A549 (cell line): Measurements from ENCODE around the gene GHR.

Source experiments
- CHD2 ChIP-seq: fragments of 150-350 bp; IDR thresholded peaks from 2 replicates; pipeline ENCODE4 v1.6.1; 2014; ENCODE audit warnings: low read length; ENCODE audit not compliant: partially characterized antibody
- EP300 ChIP-seq, 2 experiments: fragments of >200 bp; sonication (Bioruptor Twin); formaldehyde crosslinking; IDR thresholded peaks; 2 replicates in 1 of 2; 3 replicates in 1 of 2; pipeline ENCODE4 v1.6.1; 2016 to 2017
- ESRRA ChIP-seq: fragments of 150-350 bp; IDR thresholded peaks from 2 replicates; pipeline ENCODE4 v1.6.1; 2014; ENCODE audit warnings: mild to moderate bottlenecking, low read length, borderline replicate concordance
- HOXA7 ChIP-seq: fragments of 250-450 bp; sonication (Bioruptor Pico); IDR thresholded peaks from 2 replicates; pipeline ENCODE4 v1.5.0; 2020; ENCODE audit warnings: mild to moderate bottlenecking, moderate library complexity
- HOXB13 ChIP-seq: fragments of 250-450 bp; sonication (Bioruptor Pico); IDR thresholded peaks from 2 replicates; pipeline ENCODE4 v1.5.0; 2020; ENCODE audit warnings: low read depth, mild to moderate bottlenecking, moderate library complexity
- JUN ChIP-seq, 2 experiments: fragments of >200 bp; sonication (Bioruptor Twin); formaldehyde crosslinking; IDR thresholded peaks; 2 replicates in 1 of 2; 3 replicates in 1 of 2; pipeline ENCODE4 v1.6.1; 2016 to 2017
- MAZ ChIP-seq: fragments of 150-350 bp; IDR thresholded peaks from 2 replicates; pipeline ENCODE4 v1.6.1; 2014; ENCODE audit warnings: antibody characterized with exemption, low read depth, low read length, borderline replicate concordance
- POLR2A ChIP-seq: IDR thresholded peaks from 2 replicates; pipeline ENCODE4 v1.6.1; 2012; ENCODE audit warnings: mild to moderate bottlenecking, low read length
- RFX5 ChIP-seq: fragments of 450-650 bp; IDR thresholded peaks from 2 replicates; pipeline ENCODE4 v1.7.1; 2014; ENCODE audit warnings: antibody characterized with exemption, mild to moderate bottlenecking, moderate library complexity
- ZNF302 ChIP-seq: fragments of 250-450 bp; sonication (Bioruptor Pico); IDR thresholded peaks from 2 replicates; pipeline ENCODE4 v1.9.0; 2021; ENCODE audit warnings: inconsistent platforms, mild to moderate bottlenecking, moderate library complexity
- TF ChIP-seq, protein P1 (sequence below): fragments of >200 bp; sonication (Bioruptor Twin); formaldehyde crosslinking; IDR thresholded peaks from 3 replicates; pipeline ENCODE4 v1.5.1; 2016
- TF ChIP-seq, protein P2 (sequence below): IDR thresholded peaks from 2 replicates; pipeline ENCODE4 v1.6.1; 2012; ENCODE audit warnings: low read depth, borderline replicate concordance
- TF ChIP-seq, protein P3 (sequence below): fragments of 200-600 bp; sonication (generic); IDR thresholded peaks from 2 replicates; pipeline ENCODE4 v1.6.1; 2016; ENCODE audit warnings: antibody characterized with exemption, mild to moderate bottlenecking, moderate library complexity
- TF ChIP-seq, protein P4 (sequence below): fragments of 450-650 bp; IDR thresholded peaks from 2 replicates; pipeline ENCODE4 v1.6.1; 2014; ENCODE audit warnings: antibody characterized with exemption

DNA sequence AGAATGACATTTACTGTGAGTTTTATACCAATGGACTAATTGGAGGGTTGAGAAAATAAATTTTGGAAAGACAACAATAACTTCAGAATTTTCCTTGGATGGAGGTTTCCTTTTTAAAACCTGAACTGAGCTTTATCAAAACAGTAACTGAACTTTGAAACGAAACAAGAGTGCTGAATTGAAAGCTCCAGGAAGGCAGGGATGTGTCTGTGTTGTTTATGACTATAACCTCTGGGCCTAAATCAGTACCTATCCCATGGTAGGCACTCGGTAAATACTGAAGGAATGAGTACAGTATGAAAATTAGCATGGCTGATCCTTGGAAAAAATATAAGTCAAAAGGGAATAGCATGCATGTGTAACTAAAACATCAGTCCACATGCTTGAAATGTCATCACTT lies 93.9 kb downstream of the GHR start:
- TF ChIP-seq, protein P1, sequence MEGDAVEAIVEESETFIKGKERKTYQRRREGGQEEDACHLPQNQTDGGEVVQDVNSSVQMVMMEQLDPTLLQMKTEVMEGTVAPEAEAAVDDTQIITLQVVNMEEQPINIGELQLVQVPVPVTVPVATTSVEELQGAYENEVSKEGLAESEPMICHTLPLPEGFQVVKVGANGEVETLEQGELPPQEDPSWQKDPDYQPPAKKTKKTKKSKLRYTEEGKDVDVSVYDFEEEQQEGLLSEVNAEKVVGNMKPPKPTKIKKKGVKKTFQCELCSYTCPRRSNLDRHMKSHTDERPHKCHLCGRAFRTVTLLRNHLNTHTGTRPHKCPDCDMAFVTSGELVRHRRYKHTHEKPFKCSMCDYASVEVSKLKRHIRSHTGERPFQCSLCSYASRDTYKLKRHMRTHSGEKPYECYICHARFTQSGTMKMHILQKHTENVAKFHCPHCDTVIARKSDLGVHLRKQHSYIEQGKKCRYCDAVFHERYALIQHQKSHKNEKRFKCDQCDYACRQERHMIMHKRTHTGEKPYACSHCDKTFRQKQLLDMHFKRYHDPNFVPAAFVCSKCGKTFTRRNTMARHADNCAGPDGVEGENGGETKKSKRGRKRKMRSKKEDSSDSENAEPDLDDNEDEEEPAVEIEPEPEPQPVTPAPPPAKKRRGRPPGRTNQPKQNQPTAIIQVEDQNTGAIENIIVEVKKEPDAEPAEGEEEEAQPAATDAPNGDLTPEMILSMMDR, result no peak
- TF ChIP-seq, protein P2, sequence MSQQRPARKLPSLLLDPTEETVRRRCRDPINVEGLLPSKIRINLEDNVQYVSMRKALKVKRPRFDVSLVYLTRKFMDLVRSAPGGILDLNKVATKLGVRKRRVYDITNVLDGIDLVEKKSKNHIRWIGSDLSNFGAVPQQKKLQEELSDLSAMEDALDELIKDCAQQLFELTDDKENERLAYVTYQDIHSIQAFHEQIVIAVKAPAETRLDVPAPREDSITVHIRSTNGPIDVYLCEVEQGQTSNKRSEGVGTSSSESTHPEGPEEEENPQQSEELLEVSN, result no peak
- no peak for TF ChIP-seq ESRRA
- TF ChIP-seq CHD2, result no peak
- no peak for TF ChIP-seq JUN (IDR thresholded peaks at IDR 0.05)
- TF ChIP-seq, protein P3, sequence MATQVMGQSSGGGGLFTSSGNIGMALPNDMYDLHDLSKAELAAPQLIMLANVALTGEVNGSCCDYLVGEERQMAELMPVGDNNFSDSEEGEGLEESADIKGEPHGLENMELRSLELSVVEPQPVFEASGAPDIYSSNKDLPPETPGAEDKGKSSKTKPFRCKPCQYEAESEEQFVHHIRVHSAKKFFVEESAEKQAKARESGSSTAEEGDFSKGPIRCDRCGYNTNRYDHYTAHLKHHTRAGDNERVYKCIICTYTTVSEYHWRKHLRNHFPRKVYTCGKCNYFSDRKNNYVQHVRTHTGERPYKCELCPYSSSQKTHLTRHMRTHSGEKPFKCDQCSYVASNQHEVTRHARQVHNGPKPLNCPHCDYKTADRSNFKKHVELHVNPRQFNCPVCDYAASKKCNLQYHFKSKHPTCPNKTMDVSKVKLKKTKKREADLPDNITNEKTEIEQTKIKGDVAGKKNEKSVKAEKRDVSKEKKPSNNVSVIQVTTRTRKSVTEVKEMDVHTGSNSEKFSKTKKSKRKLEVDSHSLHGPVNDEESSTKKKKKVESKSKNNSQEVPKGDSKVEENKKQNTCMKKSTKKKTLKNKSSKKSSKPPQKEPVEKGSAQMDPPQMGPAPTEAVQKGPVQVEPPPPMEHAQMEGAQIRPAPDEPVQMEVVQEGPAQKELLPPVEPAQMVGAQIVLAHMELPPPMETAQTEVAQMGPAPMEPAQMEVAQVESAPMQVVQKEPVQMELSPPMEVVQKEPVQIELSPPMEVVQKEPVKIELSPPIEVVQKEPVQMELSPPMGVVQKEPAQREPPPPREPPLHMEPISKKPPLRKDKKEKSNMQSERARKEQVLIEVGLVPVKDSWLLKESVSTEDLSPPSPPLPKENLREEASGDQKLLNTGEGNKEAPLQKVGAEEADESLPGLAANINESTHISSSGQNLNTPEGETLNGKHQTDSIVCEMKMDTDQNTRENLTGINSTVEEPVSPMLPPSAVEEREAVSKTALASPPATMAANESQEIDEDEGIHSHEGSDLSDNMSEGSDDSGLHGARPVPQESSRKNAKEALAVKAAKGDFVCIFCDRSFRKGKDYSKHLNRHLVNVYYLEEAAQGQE, result no peak
- TF ChIP-seq POLR2A, result no peak
- no peak for TF ChIP-seq MAZ
- no peak for TF ChIP-seq HOXA7 (CRISPR knock-in tag)
- TF ChIP-seq EP300 (IDR thresholded peaks at IDR 0.05), result no peak
- TF ChIP-seq, protein P4, sequence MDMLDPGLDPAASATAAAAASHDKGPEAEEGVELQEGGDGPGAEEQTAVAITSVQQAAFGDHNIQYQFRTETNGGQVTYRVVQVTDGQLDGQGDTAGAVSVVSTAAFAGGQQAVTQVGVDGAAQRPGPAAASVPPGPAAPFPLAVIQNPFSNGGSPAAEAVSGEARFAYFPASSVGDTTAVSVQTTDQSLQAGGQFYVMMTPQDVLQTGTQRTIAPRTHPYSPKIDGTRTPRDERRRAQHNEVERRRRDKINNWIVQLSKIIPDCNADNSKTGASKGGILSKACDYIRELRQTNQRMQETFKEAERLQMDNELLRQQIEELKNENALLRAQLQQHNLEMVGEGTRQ, result no peak
- no peak for TF ChIP-seq ZNF302 (CRISPR knock-in tag)
- TF ChIP-seq HOXB13 (CRISPR knock-in tag), result no peak
- TF ChIP-seq RFX5, result no peak
